ENCODE results near the gene CCL24. TPM values are rescaled to one million over a fixed set of nuclear protein-coding genes. Genes with fewer than 3 reads are reported as not detected.

Gene CCL24
- polyA plus RNA-seq, 3 donors = 1.2 TPM; not detected in 2

DNA sequence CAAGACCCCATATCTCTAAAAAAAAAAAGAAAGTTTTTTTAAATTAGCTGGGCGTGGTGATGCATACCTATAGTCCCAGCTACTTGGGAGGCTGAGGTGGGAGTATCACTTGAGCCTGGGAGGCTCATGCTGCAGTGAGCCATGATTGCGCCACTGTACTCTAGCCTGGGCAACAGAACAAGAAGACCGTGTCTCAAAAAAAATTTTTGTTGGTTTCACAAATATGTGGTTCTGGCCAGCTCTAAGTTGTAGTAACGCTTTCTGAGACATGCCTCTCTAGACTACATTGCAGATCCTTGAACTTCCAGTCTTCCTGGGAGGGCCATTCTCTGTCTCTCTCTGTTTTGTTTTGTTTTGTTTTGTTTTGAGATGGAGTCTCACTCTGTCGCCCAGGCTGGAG, 40.6 kb upstream of the CCL24 start:
- Mint-ChIP-seq H3K27ac (peak overlapping the region in 6 of 7 donors; percentile 26 to 89 (median 74)), H3K4me3 (no peak overlapping the region), H3K9me3 (peaks cover 0 to 5% (median 0%) of the 10 kb centered on the region in 7 donors), H3K36me3 (peaks cover 0 to 7% of the 10 kb centered on the region in 2 donors), H3K4me1 (peaks cover 46% of the 10 kb centered on the region), H3K27me3 (ENCODE audit: low read depth in 3 of 3) (peaks cover 2 to 5% (median 4%) of the 10 kb centered on the region in 3 donors)
- no peaks in the 10 kb centered on the region for H3K9me3 ChIP-seq (replicated peaks in 1 of 2; ENCODE audit: control insufficient read depth in 1 of 2, insufficient read depth in 1 of 2, low read length in 2 of 2)
- H3K36me3 ChIP-seq (replicated peaks in 1 of 2; ENCODE audit: control insufficient read depth in 1 of 2, insufficient read depth in 2 of 2, low read length in 2 of 2) = no peaks in the 10 kb centered on the region
- H4K20me1 ChIP-seq (ENCODE audit: insufficient read depth, low read length) = no peaks in the 10 kb centered on the region
- intact Hi-C loops (cut with micrococcal nuclease) = no loop called here
- no peaks in the 10 kb centered on the region for H3K27me3 ChIP-seq (ENCODE audit: control insufficient read depth in 2 of 2, insufficient read depth in 2 of 2, low read length in 2 of 2)
- no peak overlapping the region for H3K4me3 ChIP-seq (replicated peaks in 1 of 3; ENCODE audit: low read depth in 2 of 3, low read length in 3 of 3)
- no peaks in the 10 kb centered on the region for H3K79me2 ChIP-seq (ENCODE audit: insufficient read depth, low read length)
- H3K4me2 ChIP-seq (replicated peaks; ENCODE audit: extremely low read depth, low read length, poor library complexity, severe bottlenecking) = no peak overlapping the region
- no peak overlapping the region for H3K9ac ChIP-seq (ENCODE audit: insufficient read depth, low read length, poor library complexity, severe bottlenecking)
- peak in 2 of 3 donors; percentile 21 to 46 for DNase-seq
- TF ChIP-seq, protein P1, sequence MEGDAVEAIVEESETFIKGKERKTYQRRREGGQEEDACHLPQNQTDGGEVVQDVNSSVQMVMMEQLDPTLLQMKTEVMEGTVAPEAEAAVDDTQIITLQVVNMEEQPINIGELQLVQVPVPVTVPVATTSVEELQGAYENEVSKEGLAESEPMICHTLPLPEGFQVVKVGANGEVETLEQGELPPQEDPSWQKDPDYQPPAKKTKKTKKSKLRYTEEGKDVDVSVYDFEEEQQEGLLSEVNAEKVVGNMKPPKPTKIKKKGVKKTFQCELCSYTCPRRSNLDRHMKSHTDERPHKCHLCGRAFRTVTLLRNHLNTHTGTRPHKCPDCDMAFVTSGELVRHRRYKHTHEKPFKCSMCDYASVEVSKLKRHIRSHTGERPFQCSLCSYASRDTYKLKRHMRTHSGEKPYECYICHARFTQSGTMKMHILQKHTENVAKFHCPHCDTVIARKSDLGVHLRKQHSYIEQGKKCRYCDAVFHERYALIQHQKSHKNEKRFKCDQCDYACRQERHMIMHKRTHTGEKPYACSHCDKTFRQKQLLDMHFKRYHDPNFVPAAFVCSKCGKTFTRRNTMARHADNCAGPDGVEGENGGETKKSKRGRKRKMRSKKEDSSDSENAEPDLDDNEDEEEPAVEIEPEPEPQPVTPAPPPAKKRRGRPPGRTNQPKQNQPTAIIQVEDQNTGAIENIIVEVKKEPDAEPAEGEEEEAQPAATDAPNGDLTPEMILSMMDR (IDR thresholded peaks at IDR 0.05) = no peak
- no peak overlapping the region for H2AFZ ChIP-seq (ENCODE audit: insufficient read depth, low read depth, low read length, poor library complexity, severe bottlenecking)
- H3K27ac ChIP-seq (ENCODE audit: low read depth in 1 of 2, low read length in 2 of 2) = no peak overlapping the region
- H3K4me1 ChIP-seq (ENCODE audit: control insufficient read depth in 1 of 2, insufficient read depth in 2 of 2, low read length in 2 of 2) = peaks cover 45 to 51% of the 10 kb centered on the region in 2 donors
- 55% methylated on average over 4 of the region's 5 CpGs for WGBS (ENCODE audit: insufficient coverage)

DNA sequence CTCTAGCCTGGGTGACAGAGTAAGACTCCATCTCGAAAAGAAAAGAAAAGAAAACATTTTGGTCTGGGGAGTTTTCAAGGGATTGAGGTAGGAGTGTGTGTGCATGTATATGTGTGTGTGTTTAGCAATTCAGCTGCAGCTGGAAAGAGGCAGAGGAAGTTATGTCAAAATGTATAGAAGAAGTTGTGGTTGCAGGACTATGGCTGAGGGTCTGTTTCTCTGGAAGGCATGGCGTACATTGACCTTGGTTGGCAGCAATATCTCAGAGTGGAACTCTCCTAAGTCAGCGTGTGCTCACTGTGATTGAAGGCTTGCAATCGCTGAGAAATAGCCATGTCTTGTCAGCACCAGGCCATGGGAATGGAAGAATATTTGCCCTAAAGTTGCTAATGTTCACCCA, 36.6 kb upstream of the CCL24 start:
- no peaks in the 10 kb centered on the region for H3K36me3 Mint-ChIP-seq
- Histone ChIP-seq H2AFZ (ENCODE audit: insufficient read depth, low read depth, low read length, poor library complexity, severe bottlenecking) (no peak overlapping the region), H3K27me3 (ENCODE audit: control insufficient read depth in 2 of 2, insufficient read depth in 2 of 2, low read length in 2 of 2) (no peaks in the 10 kb centered on the region), H3K4me1 (ENCODE audit: control insufficient read depth in 1 of 2, insufficient read depth in 2 of 2, low read length in 2 of 2) (peaks cover 45 to 50% of the 10 kb centered on the region in 2 donors), H4K20me1 (ENCODE audit: insufficient read depth, low read length) (no peaks in the 10 kb centered on the region), H3K79me2 (ENCODE audit: insufficient read depth, low read length) (no peaks in the 10 kb centered on the region), H3K27ac (ENCODE audit: low read depth in 1 of 2, low read length in 2 of 2) (peak overlapping the region in 1 of 2 donors; percentile 63), H3K9ac (ENCODE audit: insufficient read depth, low read length, poor library complexity, severe bottlenecking) (no peak overlapping the region), H3K9me3 (replicated peaks in 1 of 2; ENCODE audit: control insufficient read depth in 1 of 2, insufficient read depth in 1 of 2, low read length in 2 of 2) (no peaks in the 10 kb centered on the region), H3K4me2 (replicated peaks; ENCODE audit: extremely low read depth, low read length, poor library complexity, severe bottlenecking) (peak overlapping the region; percentile 51), H3K4me3 (replicated peaks in 1 of 3; ENCODE audit: low read depth in 2 of 3, low read length in 3 of 3) (peak overlapping the region in 1 of 3 experiments; percentile 33), H3K36me3 (replicated peaks in 1 of 2; ENCODE audit: control insufficient read depth in 1 of 2, insufficient read depth in 2 of 2, low read length in 2 of 2) (no peaks in the 10 kb centered on the region)
- TF ChIP-seq, protein P1 (IDR thresholded peaks at IDR 0.05) = no peak
- H3K9me3 Mint-ChIP-seq = peaks cover 0 to 9% (median 0%) of the 10 kb centered on the region in 7 donors
- DNase-seq = peak; percentile 63 to 81 (median 72)
- intact Hi-C loops (cut with micrococcal nuclease) = no loop called here
- WGBS (ENCODE audit: insufficient coverage) = 2% methylated on average over 4 of the region's 4 CpGs
- H3K27ac Mint-ChIP-seq = peak overlapping the region; percentile 84 to 94 (median 89)
- H3K4me1 Mint-ChIP-seq = peaks cover 43% of the 10 kb centered on the region
- H3K4me3 Mint-ChIP-seq = peak overlapping the region; percentile 47 to 66
- peaks cover 0 to 3% (median 1%) of the 10 kb centered on the region in 3 donors for H3K27me3 Mint-ChIP-seq (ENCODE audit: low read depth in 3 of 3)

All from CD14-positive monocyte (primary cell).